Left ventricle myocardium superior (tissue), 1 donor: Measurements from ENCODE around the gene CTNNA3. TPM values are rescaled to one million over a fixed set of nuclear protein-coding genes. Genes with fewer than 3 reads are reported as not detected.
A peak's percentile ranks its signal among the peaks of the same experiment; 100 is the strongest.

ENCODE experiments used
- ATAC-seq: fragments of 200-7000 bp; cut with Tn5 transposase; one replicate; pipeline ENCODE4 v1.9.1; 2020; ENCODE audit warnings: mild to moderate bottlenecking, moderate library complexity
- DNase-seq: peaks from one replicate; pipeline ENCODE4 v3.0.0-alpha.2; 2020
- intact Hi-C: fragments of 100-400 bp; cut with micrococcal nuclease; formaldehyde crosslinking; loops from one replicate; pipeline ENCODE4 v1.11.0; 2022
- total RNA-seq: library from RNA; stranded (reverse); fragmentation: NEBNext Ultra II Directional; extraction: Animal tissue kit (Norgen Biotek cat#: 25700); gene quantifications from one replicate; pipeline ENCODE4 v1.2.1, GENCODE V29; 2021
- donor health status: DM: no; HTN: yes; CAD: no; lungs with severe emphysema.

The CTNNA3 gene
- total RNA-seq, 1 donor from 2014 or later: 130 TPM

DNA sequence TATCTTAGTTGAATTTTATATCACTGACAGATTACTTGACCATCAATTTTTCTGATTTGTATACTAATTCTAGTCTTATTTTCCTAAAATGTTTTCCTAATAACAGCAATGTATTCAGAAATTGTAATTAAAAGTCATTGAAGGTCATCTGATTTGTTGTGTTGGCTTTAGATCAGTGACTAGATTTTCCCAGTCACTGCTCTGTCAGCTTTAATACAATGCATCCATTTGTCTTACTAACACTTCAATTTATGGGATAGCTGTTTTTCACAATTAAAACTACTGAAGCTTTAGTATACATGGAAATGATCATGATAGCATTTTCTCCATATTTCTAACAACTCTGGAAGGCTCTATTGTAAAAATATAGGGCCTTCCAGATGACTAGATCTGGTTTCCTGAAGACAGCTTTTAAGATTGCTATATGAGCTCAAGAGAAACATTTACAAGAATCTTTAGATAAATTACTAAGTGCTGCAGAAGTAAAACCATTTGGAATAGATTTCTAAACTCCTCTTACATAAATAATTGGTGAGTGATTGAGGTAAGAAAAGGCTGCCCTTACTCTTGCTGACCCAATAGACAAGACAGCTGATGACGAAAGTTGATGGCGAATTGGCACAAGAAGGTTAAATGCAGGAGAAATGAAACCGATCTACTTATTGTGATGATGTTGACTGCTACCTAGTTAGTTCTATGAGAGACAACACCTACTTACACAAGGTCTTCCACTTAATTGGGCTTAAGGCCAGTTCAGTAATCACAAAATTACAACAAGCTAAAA, 696.0 kb downstream of the CTNNA3 start:
- DNase-seq (no peak), ATAC-seq (no peak)
- intact Hi-C loops: no loop called here

DNA sequence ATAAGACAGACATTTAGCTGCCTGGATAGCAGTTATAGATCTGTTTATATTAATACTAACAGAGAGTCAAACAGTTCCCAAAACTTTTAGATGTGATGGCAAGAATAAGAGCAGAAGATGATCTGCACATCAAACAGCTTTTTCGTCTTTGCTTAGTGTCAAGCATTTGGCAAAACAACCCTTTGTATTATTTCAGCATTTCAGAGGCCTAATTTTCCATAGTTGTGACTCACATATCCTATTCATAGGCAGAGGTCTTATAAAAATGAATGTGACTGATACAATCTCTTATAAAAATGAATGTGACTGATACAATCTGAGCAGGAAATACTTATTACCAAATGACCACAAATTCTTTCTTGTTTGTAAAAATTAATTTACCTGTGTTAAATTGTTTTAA, 699.0 kb downstream of the CTNNA3 start:
- intact Hi-C loops: no loop called here
- DNase-seq (no peak), ATAC-seq (no peak)

DNA sequence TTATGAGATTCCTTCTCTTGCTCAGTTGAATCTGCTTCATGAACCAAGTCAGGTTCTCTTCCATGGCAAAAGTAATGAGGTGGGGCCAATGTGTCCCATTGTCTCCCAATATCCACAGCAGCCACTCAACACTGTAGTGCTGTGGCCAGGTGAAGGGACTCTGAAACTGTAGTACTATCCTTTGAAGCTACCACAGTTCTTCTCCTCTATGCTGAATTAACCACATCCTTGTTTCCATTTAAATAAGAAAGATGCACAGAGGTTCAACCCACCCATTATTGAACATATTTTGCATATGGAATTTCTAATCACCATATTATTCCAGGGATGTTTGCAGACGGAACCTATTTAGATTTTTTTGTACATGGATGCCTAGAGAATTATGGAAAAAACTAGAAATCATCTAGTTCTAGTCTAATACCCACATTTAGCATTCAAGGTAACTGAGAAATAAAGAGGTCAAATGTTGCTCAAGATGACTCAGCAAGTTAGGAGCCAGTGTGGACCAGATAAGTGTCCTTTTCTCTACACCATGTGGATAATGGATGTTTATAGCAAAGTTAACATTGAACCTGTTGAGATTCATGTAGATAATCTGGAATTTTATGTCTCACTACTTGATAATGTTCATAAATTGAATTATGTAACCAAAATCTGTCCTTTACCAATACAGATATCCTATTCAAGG, 705.7 kb downstream of the CTNNA3 start:
- intact Hi-C loops: no loop called here
- DNase-seq (no peak), ATAC-seq (no peak)

DNA sequence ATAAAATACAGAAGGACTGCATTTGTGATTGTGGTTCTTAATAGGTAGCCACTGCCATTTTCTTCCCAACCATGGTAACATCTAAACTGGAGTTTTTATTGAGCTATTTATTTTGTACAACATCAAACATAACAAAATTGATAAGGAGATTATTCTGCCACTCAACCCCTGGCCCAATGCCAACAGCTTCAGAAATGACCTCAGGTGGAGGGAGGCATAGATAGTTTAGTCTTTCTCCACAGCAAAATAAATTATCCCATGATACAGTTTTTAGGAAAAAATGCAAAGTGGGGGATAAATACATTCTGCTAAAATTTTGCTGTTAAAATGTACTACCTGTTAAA, 712.5 kb downstream of the CTNNA3 start:
- ATAC-seq (no peak), DNase-seq (no peak)
- intact Hi-C loops: no loop called here

DNA sequence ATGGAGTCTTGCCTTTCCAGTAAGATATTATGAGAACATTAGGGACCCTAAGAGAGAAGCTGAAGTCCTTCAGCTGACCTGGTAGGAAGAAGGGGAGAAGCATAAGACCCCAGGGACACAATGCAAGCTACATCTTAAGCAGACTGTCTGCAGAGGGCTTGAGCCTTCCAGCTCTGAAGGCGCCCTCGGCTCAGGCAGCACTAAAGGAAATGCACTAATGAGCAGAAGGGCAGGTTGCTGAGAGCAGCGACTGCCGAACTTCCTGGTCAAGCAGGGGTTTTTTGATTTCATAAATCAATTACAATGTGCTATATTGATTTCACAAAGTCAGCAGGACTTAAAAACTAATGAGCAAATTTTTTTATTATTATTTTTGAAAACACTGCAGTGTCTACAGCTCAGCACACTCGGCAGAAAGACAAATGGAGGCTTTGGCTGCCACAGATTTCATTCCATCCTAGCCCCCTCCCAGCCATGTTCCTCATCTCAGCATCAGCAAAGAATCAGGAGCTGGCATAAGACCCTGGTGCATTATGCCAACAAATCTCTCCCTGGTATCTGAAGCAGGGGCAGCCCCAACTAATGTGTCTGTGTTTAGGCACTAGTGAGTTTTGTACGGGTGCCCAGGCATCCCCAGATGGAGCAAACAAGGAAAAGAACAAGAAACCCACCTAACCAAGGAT, 713.1 kb downstream of the CTNNA3 start:
- no peak for ATAC-seq

DNA sequence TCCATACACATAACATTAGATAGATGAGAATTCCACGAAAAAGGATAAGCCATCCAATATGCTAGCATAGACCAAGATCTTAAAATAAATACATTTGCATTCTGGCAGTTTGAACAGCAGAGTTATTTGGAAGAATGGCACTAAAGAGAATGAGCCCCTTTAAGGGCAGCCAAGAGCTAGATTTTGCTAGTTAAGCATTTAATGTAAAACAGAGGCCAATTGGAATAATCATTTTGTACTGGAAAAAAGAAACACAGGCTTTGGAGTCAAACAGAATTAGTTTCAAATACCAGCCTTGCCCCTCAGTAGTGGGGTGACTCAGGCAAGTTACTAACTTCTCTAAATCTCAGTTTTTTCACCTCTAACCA, 714.0 kb downstream of the CTNNA3 start:
- no peak for ATAC-seq
- no peak for DNase-seq
- intact Hi-C loops: no loop called here

More for the DNA sequence above, 713.1 kb downstream of the CTNNA3 start:
- intact Hi-C loops: no loop called here
- no peak for DNase-seq

DNA sequence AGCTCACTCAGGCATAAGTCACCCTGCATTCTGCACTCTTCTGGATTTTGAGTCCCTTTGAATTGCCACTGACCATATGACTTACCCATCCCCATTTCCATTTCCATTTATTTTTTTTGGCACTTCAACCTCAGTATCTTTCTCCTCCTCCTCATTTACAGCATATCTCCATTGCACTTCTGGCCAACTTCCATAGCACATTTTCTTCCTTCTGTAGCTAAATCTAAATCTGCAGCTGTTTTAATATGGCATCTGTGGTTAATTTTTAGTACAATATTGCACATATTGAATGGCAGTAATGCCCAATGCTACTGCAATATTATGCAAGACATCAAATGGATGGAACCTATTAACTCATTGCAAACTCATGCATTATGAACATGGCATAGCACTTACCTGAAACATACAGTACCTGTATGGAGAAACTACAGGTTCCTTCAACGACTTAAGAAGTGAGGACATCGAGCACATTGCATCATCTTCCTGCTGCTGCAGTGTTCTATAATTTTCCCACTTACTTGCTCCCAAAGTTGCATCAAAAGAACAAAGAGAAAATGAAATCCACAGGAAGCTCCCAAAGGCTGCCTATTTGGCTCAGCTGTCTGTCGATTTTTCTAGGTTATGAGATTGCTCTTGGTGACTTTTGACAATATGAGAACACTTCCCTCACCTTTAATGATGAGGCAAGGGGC, 714.5 kb downstream of the CTNNA3 start:
- DNase-seq: no peak
- no peak for ATAC-seq
- intact Hi-C loops: no loop called here

DNA sequence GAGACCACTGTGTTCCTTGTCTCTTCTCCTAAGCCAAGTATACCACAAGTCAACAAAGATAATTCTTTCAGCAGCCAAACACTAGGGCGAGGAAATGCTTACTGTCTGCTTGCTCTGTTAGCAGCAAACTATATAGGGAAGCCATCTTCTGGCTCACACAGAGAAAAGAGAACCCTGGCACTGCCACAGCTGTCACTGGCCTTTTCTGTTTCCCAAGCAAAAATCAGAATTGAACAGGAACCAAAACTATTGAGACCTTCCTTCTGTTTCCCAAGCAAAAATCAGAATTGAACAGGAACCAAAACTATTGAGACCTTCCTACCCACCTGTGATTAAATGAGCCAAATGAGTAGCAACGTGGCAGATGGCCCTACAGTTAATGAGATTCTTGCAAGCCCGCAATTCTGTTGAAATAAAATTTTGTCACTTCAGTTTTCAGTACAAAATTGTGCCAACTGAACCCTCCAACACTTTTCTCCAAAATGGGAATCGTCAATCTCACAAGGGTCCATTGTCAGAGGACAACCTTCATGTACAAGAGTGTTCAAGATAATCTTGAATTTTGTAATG, 715.7 kb downstream of the CTNNA3 start:
- intact Hi-C loops: no loop called here
- no peak for DNase-seq
- no peak for ATAC-seq

DNA sequence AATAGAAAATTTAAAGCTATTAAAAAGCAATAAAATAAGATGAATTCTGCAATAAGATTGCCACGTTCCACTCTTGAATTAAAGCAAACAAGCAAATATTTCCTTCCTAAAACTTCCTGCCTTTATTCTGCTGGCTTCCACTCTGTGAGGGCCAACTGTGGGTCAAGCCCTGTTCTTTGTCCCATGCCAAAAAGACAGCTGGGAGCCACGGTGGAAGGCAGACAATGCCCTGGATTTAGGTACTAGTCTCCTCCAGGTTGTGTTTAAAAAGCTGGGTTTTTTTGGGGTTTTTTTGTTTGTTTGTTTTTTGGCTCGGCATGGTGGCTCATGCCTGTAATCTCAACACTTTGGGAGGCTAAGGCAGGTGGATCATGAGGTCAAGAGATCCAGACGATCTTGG, 731.0 kb downstream of the CTNNA3 start:
- DNase-seq: no peak
- no peak for ATAC-seq
- intact Hi-C loops: no loop called here

DNA sequence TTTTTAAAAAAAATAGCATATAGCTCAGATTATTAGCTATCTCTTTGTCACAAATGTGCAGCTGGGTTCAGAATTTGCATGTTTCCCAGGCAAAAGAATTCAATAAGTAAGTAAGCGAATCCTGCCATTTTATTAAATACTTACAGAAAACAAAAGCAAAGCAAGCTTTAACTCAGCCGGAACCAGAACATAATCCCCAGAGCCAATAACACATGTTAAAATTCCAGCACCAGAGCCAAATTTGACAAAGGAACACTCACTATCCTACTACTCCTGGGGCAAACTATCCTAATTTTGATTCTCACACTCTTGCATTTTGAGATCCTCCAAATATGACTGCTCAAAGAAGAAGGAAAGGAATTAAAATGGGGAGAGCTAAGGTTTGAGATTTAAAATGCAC, 737.5 kb downstream of the CTNNA3 start:
- intact Hi-C loops: no loop called here
- ATAC-seq (peak; percentile 56), DNase-seq (no peak)

DNA sequence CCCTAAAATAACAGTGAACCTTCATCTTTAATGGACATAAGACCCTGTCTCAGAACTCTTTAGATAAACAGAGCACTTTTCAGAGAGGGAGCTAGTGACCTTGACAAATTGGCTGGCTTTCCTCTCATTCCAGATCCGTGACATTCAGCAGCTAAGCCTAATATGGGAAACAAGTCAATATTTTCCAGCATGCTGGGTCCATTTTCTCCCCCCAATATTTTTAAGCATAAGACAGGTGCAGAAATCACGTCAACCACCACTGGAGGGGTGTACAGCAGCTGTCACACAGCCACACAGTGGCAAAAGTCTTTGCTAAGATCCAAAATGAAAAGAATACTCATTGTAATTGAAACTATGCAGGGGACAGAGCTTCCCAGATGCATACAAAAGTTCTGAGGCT, 744.1 kb downstream of the CTNNA3 start:
- intact Hi-C loops: no loop called here

DNA sequence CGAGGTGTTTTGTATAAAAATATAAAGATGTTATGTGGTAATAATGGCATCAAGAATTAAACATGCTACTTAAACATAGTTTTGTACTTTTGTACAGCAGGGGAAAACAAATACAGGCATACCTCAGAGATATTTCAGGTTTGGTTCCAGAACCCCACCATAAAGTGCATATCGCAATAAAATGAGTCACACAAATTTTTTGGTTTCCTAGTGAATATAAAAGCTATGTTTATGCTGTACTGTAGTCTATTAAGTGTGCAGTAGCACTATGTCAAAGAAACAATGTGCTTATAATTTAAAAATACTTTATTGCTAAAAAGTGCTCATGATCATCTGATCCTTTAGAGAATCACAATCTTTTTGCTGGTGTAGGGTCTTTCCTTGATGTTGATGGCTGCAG, 752.4 kb downstream of the CTNNA3 start:
- no peak for ATAC-seq
- no peak for DNase-seq
- intact Hi-C loops: no loop called here

More for the DNA sequence above, 744.1 kb downstream of the CTNNA3 start:
- DNase-seq (no peak), ATAC-seq (no peak)

DNA sequence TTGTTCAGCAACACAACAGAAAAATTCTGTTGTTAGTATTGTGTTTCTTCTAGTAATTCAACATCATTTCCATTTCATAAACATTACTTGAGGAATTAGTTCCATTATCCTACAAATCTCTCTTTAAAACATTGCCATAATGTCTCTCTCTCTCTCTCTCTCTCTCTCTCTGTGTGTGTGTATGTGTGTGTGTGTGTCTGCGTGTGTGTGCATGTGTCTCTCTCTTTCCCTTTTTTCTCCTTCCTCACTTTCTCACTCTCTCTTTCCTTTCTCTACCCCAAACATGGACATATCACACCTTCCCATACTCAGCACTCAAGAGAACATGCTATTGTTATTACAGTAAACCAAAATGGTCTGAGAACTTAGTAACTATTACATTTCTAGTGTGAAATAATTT, 753.6 kb downstream of the CTNNA3 start:
- intact Hi-C loops: no loop called here
- ATAC-seq (no peak), DNase-seq (no peak)

DNA sequence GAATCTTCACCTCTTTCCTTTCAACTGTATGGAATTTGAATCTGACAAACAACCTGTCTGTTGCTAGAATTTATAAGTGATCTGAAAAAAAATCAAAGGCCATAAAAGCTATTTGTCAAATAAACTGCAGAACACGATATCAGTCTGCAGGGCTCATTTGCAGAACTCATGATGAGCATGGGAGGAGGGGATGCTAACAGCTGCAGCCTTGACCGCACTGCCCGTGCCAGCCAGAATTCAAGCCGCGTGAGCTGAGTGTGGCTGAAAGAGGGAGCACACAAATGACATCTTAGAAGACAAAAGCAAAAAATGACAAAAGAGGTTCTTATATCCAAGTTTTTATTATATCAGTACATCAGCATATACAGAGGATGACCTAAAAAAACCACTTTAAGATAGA, 754.5 kb downstream of the CTNNA3 start:
- intact Hi-C loops: no loop called here
- DNase-seq: peak; percentile 25
- no peak for ATAC-seq

DNA sequence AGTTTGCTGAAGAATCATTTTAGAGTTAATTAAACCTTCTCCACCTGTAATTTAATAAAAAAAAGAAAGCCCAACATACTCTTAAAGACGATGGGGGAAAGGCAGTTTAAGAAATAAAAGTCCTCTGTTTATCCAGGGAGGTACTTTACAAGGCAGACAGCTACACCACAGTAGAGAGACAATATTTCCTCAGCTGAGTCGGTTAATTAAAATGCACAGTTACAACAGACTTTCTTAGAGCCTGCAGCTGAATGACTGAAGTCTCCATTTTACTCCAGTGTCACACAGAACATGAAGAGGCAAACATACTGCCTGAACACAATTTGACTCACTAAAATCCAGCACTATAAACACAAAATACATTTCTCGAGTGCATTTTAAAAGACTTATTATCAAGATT, 755.0 kb downstream of the CTNNA3 start:
- DNase-seq (no peak), ATAC-seq (no peak)
- intact Hi-C loops: no loop called here

DNA sequence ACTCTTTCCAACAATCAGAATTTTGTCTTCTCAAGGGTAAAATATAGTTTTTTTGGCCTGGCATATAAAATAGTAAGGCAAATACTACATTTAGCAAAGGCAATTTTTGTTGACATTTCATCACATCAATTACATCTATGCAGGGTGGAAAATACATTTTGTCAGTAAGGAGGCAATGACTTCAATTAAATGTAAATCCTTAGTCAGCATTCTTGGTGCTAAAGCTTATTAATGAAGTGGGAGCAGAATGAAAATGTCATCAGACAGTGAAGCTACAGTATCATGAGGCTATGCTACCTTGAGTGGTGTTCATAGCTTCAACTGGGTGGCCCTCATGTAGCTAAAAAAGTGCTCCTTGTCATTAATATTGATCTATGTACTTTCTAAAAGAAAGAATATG, 761.3 kb downstream of the CTNNA3 start:
- DNase-seq (no peak), ATAC-seq (no peak)
- intact Hi-C loops: no loop called here

DNA sequence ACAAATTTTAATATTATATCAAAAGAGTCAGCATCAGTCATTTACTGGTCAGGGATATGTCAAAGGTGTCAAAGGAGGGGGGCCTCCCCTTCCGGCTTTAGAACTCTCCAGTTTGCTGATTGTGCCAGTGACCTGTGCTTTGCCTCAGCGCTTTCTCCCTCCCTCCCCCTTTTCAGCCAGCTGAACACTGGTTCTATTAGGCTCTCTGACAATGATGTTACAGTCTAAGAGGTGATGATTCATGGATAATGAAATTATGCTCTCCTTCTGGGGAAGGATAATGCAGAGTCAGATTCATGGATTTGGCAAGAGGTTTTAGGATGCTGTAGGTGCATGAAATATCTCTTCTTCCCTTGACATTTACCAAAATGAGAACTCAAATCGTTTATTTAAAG, 764.0 kb downstream of the CTNNA3 start:
- ATAC-seq: no peak
- DNase-seq: no peak
- intact Hi-C loops: no loop called here

DNA sequence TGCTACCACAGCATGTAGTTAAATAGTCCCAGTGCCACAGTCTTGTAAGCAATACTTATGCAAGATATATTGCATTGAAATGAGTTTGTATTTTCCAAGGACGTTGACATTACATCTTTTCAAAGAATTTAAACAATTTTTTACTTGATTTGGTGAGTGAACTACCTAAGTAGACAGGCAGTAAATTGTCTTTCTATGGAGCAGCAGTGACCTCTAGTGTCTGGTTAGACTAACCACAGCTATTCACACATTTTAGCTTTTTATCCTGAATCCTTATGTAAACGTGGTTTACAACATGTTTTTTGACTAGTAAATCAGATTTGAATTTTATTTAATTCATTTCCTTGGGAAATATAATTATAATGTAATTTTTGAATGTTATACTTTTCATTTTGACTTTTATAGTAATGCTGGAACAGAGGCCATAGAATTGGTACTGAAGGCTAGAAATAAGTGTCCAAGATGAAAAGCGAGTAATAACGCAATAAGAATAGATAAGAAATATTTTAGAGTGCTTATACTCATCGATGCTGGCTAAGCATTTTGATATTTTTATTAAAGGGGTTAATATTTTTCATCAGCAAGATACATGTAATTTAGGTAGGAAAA, 764.6 kb downstream of the CTNNA3 start:
- ATAC-seq: peak; percentile 47
- intact Hi-C loops: no loop called here

DNA sequence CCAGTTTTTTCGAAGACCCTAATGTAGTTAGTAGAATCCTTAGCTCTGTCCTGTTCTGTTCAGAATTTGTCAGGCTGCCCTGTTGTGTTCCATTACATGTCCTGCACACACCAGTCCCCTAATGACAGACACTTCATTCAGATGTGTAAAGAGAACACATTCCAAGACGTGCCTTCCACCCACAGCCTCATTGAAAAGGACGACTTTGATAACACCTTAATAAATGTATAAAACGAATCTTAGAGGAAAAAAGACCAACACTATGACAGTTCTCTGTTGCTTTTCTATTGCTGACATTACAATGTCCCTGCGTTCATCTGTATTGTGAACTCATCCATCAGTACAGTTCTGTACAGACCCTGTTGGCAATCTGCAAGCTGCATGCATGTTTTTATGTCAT, 766.6 kb downstream of the CTNNA3 start:
- no peak for DNase-seq
- ATAC-seq: no peak
- intact Hi-C loops: no loop called here

More for the DNA sequence above, 764.6 kb downstream of the CTNNA3 start:
- no peak for DNase-seq
